Measurements from ENCODE around the gene NUP160.

- TF ChIP-seq POLR2A (IDR thresholded peaks at IDR 0.05; ENCODE audit: low read depth, low read length) (no peak), USF2 (IDR thresholded peaks at IDR 0.05; ENCODE audit: low read depth, low read length) (no peak), CEBPB (IDR thresholded peaks at IDR 0.05; ENCODE audit: low read depth, low read length) (no peak), CTCF (conservative IDR thresholded peaks at IDR 0.05; ENCODE audit: low read depth, low read length) (no peak), RAD21 (IDR thresholded peaks at IDR 0.05; ENCODE audit: low read length) (no peak), MAFK (IDR thresholded peaks at IDR 0.05; ENCODE audit: low read depth, low read length) (no peak), ELK1 (IDR thresholded peaks at IDR 0.05; ENCODE audit: borderline replicate concordance, low read depth, low read length) (no peak), NFE2L2 (IDR thresholded peaks at IDR 0.05; ENCODE audit: low read depth, low read length) (no peak)
Observed at GRCh38 chr11:47869544-47870393, 21.6 kb upstream of the NUP160 start.
